GM19397 (cell line): Measurements from ENCODE around the gene PTPN1.
"Not testable (repeated sequence)": the region's sequence is repeated elsewhere in the genome, so short reads cannot be mapped to it uniquely, and the experiment has no call there.

ENCODE experiments used
- ATAC-seq: cut with Tn5 transposase; IDR thresholded peaks from one replicate; pipeline ENCODE4 v1.9.1; 2021; ENCODE audit warnings: mild to moderate bottlenecking, moderate library complexity; ENCODE audit not compliant: unreplicated experiment

PTPN1 gene

GRCh38 chr20:50527068-50527605 lies 17.0 kb downstream of the PTPN1 start:
- no peak for ATAC-seq

DNA sequence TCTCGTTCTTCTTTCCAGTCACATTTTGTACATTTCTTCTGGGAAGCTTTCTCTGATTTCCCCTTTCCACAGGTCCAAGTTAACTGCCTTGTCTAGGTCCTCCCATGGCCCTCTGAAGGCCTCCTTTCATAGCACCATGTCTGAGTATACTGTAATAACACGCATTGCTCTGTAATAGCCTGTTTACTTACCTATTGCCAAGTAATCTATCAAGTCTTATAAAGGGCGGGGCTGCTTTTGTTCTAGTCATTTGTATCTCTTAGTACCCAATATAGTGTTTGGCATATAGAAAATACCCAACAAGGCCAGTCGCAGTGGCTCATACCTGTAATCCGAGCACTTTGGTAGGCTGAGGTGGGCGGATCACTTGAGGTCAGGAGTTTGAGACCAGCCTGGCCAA lies 17.9 kb downstream of the PTPN1 start:
- ATAC-seq, result no peak

GRCh38 chr20:50528804-50529351 lies 18.7 kb downstream of the PTPN1 start:
- ATAC-seq, result no peak

DNA sequence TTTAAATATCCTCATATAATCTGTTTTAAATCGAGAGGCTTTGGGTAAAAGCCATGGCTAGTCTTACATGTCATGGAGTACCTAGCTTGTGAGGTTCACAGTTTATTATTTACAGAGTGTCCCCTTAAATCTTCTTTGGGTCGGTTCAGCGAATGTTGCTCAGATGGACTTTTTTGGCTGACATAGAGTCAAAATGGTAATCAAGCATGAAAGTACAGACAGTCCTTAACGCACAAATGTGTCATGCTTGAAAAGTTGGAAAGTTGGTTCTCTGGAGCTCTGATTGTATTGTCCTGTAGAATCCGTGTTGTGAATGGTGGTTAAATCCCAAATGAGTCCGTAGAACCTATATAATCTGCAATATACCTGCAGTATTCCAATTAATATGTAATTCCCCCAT lies 22.0 kb downstream of the PTPN1 start:
- ATAC-seq, result no peak

GRCh38 chr20:50533061-50533460 lies 22.9 kb downstream of the PTPN1 start:
- no peak for ATAC-seq

DNA sequence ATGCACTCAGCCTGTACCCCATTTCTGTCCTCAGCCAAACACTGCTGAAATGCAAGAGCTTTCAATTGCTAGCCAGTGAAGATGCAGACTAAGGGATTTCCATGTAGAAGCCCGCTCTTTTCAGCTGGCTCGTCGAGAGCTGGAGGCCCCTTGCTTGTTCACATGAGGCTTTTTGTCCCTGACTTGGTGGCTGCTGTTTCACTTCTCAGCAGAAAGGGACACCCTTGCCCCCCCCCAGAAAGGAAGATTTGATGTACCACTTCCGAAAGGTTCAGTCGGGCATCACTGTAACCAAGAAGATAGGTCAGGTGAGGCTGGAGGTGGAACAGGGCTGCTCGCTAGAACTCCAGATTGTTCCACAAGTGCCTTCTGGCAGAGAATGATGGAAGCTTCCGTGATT lies 23.3 kb downstream of the PTPN1 start:
- no peak for ATAC-seq

- ATAC-seq, result no peak
These were observed 24.4 kb downstream of the PTPN1 start for GRCh38 chr20:50534567-50534966.

- no peak for ATAC-seq
These were observed 25.0 kb downstream of the PTPN1 start for GRCh38 chr20:50535162-50535561.

GRCh38 chr20:50536333-50536732 lies 26.1 kb downstream of the PTPN1 start:
- no peak for ATAC-seq

DNA sequence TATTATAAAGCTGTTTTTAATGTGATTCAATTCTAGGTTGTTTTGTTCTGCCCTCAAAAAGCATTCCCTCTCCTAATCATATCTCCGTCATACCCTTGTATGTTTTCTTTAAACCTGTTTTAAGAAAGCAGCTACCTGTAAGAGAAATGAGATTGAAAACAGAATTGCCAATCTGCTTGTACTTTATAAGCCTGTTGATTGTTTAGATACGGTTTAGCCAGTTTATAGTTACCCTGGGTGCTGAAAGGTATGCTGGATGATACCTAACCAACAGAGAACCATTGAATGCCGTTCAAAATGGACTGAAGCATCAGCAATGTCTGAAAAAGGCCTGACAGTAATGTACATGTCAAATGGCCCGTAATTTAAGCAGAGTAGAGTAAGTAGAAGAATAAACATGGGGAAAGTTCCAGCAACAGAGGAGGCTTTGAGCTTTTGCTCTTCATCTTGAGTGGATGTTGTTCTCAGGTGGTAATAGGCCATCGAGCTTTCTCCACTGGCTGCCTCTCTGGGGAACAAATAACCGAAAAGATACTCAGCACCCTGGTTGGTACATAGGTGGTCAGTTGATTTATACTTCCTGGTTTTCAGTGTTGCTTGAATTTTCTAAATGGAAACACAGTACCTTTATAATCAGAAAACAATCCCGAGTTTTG lies 27.5 kb downstream of the PTPN1 start:
- ATAC-seq, result no peak

- ATAC-seq, result no peak
These were observed 28.1 kb downstream of the PTPN1 start for GRCh38 chr20:50538276-50538675.

DNA sequence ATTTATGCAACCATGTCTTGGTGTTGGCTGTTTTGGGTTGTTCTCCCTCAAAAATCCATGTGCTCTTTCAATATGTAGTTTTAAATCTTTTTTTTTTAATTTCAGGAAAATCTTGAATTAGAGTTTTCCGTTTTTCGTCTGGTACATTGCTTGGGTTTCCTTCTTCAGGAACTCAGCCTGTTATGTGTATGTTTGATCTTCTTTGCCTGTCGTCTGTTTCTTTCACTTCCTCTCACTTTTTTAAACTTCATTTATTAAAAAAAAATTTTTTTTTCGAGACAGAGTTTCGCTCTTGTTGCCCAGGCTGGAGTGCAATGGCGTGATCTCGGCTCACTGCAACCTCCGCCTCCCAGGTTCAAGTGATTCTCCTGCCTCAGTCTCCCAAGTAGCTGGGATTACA lies 29.6 kb downstream of the PTPN1 start:
- not testable (repeated sequence) for ATAC-seq

GRCh38 chr20:50540620-50541605 lies 30.7 kb downstream of the PTPN1 start:
- ATAC-seq, result no peak

DNA sequence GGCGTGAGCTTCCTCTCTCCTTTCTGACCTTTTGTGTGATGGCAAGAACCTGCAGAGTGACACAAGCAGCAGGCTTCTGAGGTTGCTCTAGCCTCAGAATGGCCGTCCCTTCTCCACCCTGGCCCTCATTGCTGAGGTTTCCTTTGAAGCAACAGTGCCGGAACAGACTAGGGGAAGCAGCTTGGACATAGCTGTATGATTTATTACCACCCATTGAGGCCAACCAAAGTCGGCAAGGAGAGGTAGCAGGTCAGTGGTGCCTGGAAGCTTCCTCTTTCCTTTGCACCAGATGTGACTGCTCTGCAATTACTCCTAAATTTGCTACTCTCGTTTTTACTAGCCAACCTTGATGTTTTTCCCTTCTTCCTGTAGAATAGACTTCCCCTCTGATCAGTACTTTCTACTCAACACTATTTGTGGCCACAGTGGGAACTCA lies 31.4 kb downstream of the PTPN1 start:
- ATAC-seq, result peak; percentile 42

DNA sequence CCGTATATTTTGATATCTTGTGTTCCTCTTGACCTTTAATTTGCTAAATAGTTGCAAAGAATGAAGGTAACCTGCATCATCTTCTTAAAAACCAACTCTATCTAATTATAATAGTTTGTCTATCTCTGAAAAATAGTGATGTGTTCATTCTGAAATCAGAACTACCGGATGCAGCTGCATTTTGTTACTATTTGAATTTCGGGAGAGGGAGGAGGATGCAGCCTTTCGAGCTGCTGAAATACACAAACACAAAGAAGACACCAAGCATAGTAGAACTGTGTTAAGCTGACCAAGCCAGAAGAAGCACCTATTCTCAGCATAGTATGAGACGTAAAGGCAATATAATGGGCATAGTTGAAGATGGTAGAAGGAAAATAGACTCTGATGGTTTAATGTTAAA lies 33.1 kb downstream of the PTPN1 start:
- ATAC-seq, result no peak

- no peak for ATAC-seq
These were observed 34.9 kb downstream of the PTPN1 start for GRCh38 chr20:50545126-50545525.

GRCh38 chr20:50546729-50547314 lies 36.6 kb downstream of the PTPN1 start:
- no peak for ATAC-seq

DNA sequence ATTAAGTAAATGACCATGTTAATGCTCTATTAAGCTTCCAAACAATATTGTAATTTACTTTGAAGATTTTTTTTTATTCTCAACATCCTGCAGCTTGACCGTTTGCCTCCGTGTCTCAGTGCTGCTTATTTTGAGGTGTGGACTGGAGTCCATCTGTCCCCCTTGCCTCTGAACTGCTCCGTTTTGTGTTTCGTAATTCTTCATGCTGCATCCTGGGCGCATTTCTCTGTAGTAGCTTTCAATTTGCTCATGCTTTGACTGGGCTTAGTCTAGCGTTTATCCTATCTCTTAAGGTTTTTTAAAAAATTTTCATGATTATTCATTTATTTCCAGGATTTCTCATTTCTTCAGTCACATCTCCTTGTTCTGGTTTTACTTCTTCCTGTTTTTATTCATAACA lies 37.8 kb downstream of the PTPN1 start:
- ATAC-seq, result no peak

DNA sequence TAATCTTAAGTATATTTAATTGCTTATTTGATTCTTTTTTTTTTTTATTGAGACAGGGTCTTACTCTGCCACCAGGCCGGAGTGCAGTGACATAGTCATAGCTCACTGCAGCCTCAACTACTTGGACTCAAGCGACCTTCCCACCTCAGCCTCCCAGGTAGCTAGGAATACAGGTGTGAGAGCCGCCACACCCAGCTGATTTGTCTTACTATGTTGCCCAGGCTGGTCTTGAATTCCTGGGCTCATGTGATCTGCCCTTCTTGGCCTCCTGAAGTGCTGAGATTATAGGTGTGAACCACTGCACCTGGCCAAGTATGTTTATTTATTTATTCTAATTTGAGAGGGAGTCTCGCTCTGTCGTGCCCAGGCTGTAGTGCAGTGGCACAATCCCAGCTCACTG lies 38.2 kb downstream of the PTPN1 start:
- ATAC-seq, result no peak

DNA sequence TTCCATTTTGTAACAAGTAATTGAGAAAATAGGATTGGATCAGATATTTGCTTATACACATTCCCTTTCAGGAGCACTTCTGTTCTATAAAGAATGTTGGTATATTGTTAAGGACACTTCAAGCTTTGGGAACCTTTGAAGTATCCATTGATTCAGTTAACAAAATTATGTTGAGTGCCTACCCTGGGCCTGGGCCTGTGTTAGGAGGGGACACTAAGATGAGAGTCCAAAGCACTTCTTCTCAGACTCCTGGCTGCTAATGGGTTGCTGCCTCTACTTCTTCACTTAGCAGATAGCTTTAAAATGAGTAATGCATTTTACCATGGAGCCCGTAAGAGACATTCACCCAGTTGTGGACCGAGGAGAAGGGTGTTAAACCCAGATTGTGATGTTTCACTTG lies 40.3 kb downstream of the PTPN1 start:
- no peak for ATAC-seq

GRCh38 chr20:50551288-50551687 lies 41.1 kb downstream of the PTPN1 start:
- no peak for ATAC-seq
